Hippocampal formation (tissue), 2 donors: ENCODE measurements around the gene VANGL2.
"Not testable (repeated sequence)": the region's sequence is repeated elsewhere in the genome, so short reads cannot be mapped to it uniquely, and the experiment has no call there.

Experiments
- DNase-seq, 2 donors: peaks; one replicate each; lab custom pipeline; 2025; lab: John Stamatoyannopoulos, UW

The VANGL2 gene

GRCh38 chr1:160370561-160371345 is 29.6 kb upstream of the VANGL2 start:
- DNase-seq: no peak

GRCh38 chr1:160371346-160371631 is 29.1 kb upstream of the VANGL2 start:
- no peak for DNase-seq

GRCh38 chr1:160371756-160372155 is 28.6 kb upstream of the VANGL2 start:
- no peak for DNase-seq

- no peak for DNase-seq
Measured at GRCh38 chr1:160373696-160374095, 26.7 kb upstream of the VANGL2 start.

- DNase-seq: no peak
Measured at GRCh38 chr1:160374306-160375110, 25.9 kb upstream of the VANGL2 start.

- peak in 1 of 2 donors; percentile 43 for DNase-seq
Measured at GRCh38 chr1:160375788-160376524, 24.4 kb upstream of the VANGL2 start.

GRCh38 chr1:160376525-160377131 is 23.7 kb upstream of the VANGL2 start:
- DNase-seq: peak; percentile 53 to 92

GRCh38 chr1:160377585-160378206 is 22.7 kb upstream of the VANGL2 start:
- no peak for DNase-seq

GRCh38 chr1:160384812-160385211 is 15.6 kb upstream of the VANGL2 start:
- DNase-seq: not testable (repeated sequence)

GRCh38 chr1:160388406-160388805 is 12.0 kb upstream of the VANGL2 start:
- not testable (repeated sequence) for DNase-seq

GRCh38 chr1:160394673-160395072 is 5.7 kb upstream of the VANGL2 start:
- DNase-seq: no peak

GRCh38 chr1:160397651-160398050 is 2.7 kb upstream of the VANGL2 start:
- DNase-seq: no peak

GRCh38 chr1:160398823-160399222 is 1.5 kb upstream of the VANGL2 start:
- no peak for DNase-seq

- DNase-seq: no peak
Measured at GRCh38 chr1:160399544-160400222, 681 bp upstream of the VANGL2 start.

GRCh38 chr1:160400646-160401486 is 502 bp downstream of the VANGL2 start:
- no peak for DNase-seq

GRCh38 chr1:160401487-160401805 is 1.1 kb downstream of the VANGL2 start:
- no peak for DNase-seq

GRCh38 chr1:160402001-160402795 is 1.8 kb downstream of the VANGL2 start:
- DNase-seq: no peak

GRCh38 chr1:160403244-160403643 is 2.9 kb downstream of the VANGL2 start:
- DNase-seq: no peak

- DNase-seq: no peak
Measured at GRCh38 chr1:160404094-160404493, 3.7 kb downstream of the VANGL2 start.
